ENCODE measurements around the gene SMIM24.

Gene SMIM24

DNA sequence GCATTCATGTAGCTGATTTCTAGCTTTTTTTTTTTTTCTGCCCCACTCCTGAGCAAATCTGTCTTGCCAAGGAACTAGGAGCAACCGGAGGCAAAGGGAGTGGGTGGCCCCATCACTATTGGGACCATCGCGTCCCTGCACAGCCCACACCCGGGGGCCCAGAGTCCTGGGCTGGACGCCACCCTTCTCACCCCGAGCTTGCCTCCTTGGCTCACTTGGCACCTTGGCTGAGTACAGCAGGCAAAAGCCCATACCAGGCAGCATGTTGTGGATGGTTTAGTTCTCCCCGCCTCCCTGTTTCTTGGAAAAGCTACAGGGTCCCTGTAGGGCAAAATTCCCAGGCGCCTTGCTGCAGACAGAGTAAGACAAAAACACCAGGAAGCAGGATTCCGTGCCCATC, 13.7 kb downstream of the SMIM24 start:
- 0 out of 2 replicates have a peak, but pooled peaks cover 10% of the 10 kb centered on the region for H3K36me3 ChIP-seq (ENCODE audit: insufficient read depth, low read length)
- H4K20me1 ChIP-seq (ENCODE audit: insufficient read depth, low read length, poor library complexity, severe bottlenecking), result no peaks in the 10 kb centered on the region
- H3K9me3 ChIP-seq (ENCODE audit: insufficient read depth, low read depth, low read length), result no peaks in the 10 kb centered on the region
- H3K9me2 ChIP-seq (replicated peaks; ENCODE audit: low read depth, low read length), result no peaks in the 10 kb centered on the region
- H3K79me2 ChIP-seq (ENCODE audit: insufficient read depth, low read length), result no peaks in the 10 kb centered on the region
- H3K4me3 ChIP-seq (ENCODE audit: low read length, poor library complexity, severe bottlenecking), result no peak overlapping the region
- peaks cover 5% of the 10 kb centered on the region; the same call in 1 of the 2 replicates for H3F3A ChIP-seq (ENCODE audit: low read depth)
- TF ChIP-seq, protein P1, sequence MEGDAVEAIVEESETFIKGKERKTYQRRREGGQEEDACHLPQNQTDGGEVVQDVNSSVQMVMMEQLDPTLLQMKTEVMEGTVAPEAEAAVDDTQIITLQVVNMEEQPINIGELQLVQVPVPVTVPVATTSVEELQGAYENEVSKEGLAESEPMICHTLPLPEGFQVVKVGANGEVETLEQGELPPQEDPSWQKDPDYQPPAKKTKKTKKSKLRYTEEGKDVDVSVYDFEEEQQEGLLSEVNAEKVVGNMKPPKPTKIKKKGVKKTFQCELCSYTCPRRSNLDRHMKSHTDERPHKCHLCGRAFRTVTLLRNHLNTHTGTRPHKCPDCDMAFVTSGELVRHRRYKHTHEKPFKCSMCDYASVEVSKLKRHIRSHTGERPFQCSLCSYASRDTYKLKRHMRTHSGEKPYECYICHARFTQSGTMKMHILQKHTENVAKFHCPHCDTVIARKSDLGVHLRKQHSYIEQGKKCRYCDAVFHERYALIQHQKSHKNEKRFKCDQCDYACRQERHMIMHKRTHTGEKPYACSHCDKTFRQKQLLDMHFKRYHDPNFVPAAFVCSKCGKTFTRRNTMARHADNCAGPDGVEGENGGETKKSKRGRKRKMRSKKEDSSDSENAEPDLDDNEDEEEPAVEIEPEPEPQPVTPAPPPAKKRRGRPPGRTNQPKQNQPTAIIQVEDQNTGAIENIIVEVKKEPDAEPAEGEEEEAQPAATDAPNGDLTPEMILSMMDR (conservative IDR thresholded peaks at IDR 0.05; ENCODE audit: low read length), result no peak
- no peak for TF ChIP-seq EZH2phosphoT487 (IDR thresholded peaks at IDR 0.05; ENCODE audit: borderline replicate concordance)
- H3K4me1 ChIP-seq (ENCODE audit: insufficient read depth, low read length, poor library complexity, severe bottlenecking), result no peaks in the 10 kb centered on the region
- H3K9ac ChIP-seq (ENCODE audit: low read depth, low read length, poor library complexity, severe bottlenecking), result no peak overlapping the region
- H3K27me3 ChIP-seq (ENCODE audit: insufficient read depth, low read length, poor library complexity, severe bottlenecking), result no peaks in the 10 kb centered on the region
- no peak overlapping the region for H3K4me2 ChIP-seq (ENCODE audit: low read depth, low read length, poor library complexity, severe bottlenecking)
- H2AFZ ChIP-seq (ENCODE audit: low read length), result no peak overlapping the region

GRCh38 chr19:3465552-3465951, 14.8 kb downstream of the SMIM24 start:
- Histone ChIP-seq H3K4me3 (ENCODE audit: low read length, poor library complexity, severe bottlenecking) (no peak overlapping the region), H3K9me2 (replicated peaks; ENCODE audit: low read depth, low read length) (no peaks in the 10 kb centered on the region), H3F3A (ENCODE audit: low read depth) (peaks cover 5% of the 10 kb centered on the region; the same call in 1 of the 2 replicates), H2AFZ (ENCODE audit: low read length) (no peak overlapping the region), H3K4me1 (ENCODE audit: insufficient read depth, low read length, poor library complexity, severe bottlenecking) (no peaks in the 10 kb centered on the region), H3K79me2 (ENCODE audit: insufficient read depth, low read length) (no peaks in the 10 kb centered on the region), H3K36me3 (ENCODE audit: insufficient read depth, low read length) (0 out of 2 replicates have a peak, but pooled peaks cover 10% of the 10 kb centered on the region), H4K20me1 (ENCODE audit: insufficient read depth, low read length, poor library complexity, severe bottlenecking) (no peaks in the 10 kb centered on the region), H3K9me3 (ENCODE audit: insufficient read depth, low read depth, low read length) (no peaks in the 10 kb centered on the region), H3K27me3 (ENCODE audit: insufficient read depth, low read length, poor library complexity, severe bottlenecking) (no peaks in the 10 kb centered on the region), H3K4me2 (ENCODE audit: low read depth, low read length, poor library complexity, severe bottlenecking) (no peak overlapping the region), H3K9ac (ENCODE audit: low read depth, low read length, poor library complexity, severe bottlenecking) (no peak overlapping the region)
- TF ChIP-seq EZH2phosphoT487 (IDR thresholded peaks at IDR 0.05; ENCODE audit: borderline replicate concordance), result no peak
- TF ChIP-seq, protein P1 (conservative IDR thresholded peaks at IDR 0.05; ENCODE audit: low read length), result no peak

- Histone ChIP-seq H3K9me3 (ENCODE audit: insufficient read depth, low read depth, low read length) (no peaks in the 10 kb centered on the region), H3K79me2 (ENCODE audit: insufficient read depth, low read length) (no peaks in the 10 kb centered on the region), H3K4me2 (ENCODE audit: low read depth, low read length, poor library complexity, severe bottlenecking) (no peak overlapping the region), H3K36me3 (ENCODE audit: insufficient read depth, low read length) (peaks cover 15% of the 10 kb centered on the region; the same call in 1 of the 2 replicates), H3K27me3 (ENCODE audit: insufficient read depth, low read length, poor library complexity, severe bottlenecking) (no peaks in the 10 kb centered on the region), H2AFZ (ENCODE audit: low read length) (no peak overlapping the region), H3K9ac (ENCODE audit: low read depth, low read length, poor library complexity, severe bottlenecking) (no peak overlapping the region), H3K9me2 (replicated peaks; ENCODE audit: low read depth, low read length) (no peaks in the 10 kb centered on the region), H4K20me1 (ENCODE audit: insufficient read depth, low read length, poor library complexity, severe bottlenecking) (no peaks in the 10 kb centered on the region), H3F3A (ENCODE audit: low read depth) (peaks cover 5% of the 10 kb centered on the region; the same call in 1 of the 2 replicates), H3K4me3 (ENCODE audit: low read length, poor library complexity, severe bottlenecking) (no peak overlapping the region), H3K4me1 (ENCODE audit: insufficient read depth, low read length, poor library complexity, severe bottlenecking) (no peaks in the 10 kb centered on the region)
- TF ChIP-seq, protein P1 (conservative IDR thresholded peaks at IDR 0.05; ENCODE audit: low read length), result no peak
Observed at GRCh38 chr19:3464587-3465235, 15.6 kb downstream of the SMIM24 start.
